DOHH2 (cell line): ENCODE measurements around the gene OLFML2A.

ENCODE experiments used
- H3F3A ChIP-seq: fragments of 200-600 bp; sonication (generic), shearing (Covaris generic); 2 replicates; pipeline ENCODE4 v1.6.0; 2016; ENCODE audit warnings: antibody characterized with exemption, mild to moderate bottlenecking; ENCODE audit not compliant: control insufficient read depth, insufficient read depth
- H3K27ac ChIP-seq: fragments of 200-600 bp; sonication (generic); 2 replicates; pipeline ENCODE4 v1.5.1; 2014; ENCODE audit warnings: low read depth, mild to moderate bottlenecking, low read length, moderate library complexity
- H3K27me3 ChIP-seq: fragments of 200-600 bp; sonication (generic); 2 replicates; pipeline ENCODE4 v1.6.1; 2014; ENCODE audit warnings: mild to moderate bottlenecking, low read length, mixed read lengths; ENCODE audit not compliant: control insufficient read depth
- H3K36me3 ChIP-seq: fragments of 200-600 bp; sonication (generic); 2 replicates; pipeline ENCODE4 v1.6.1; 2014; ENCODE audit warnings: mild to moderate bottlenecking, low read length, moderate library complexity, mixed read lengths; ENCODE audit not compliant: control insufficient read depth
- H3K4me1 ChIP-seq: fragments of 200-600 bp; sonication (generic); 2 replicates; pipeline ENCODE4 v1.6.1; 2014; ENCODE audit warnings: mild to moderate bottlenecking, low read length, mixed read lengths; ENCODE audit not compliant: control insufficient read depth
- H3K4me2 ChIP-seq: fragments of 200-600 bp; sonication (generic); 2 replicates; pipeline ENCODE4 v1.6.0; 2014; ENCODE audit warnings: mild to moderate bottlenecking, low read length, moderate library complexity
- H3K4me3 ChIP-seq: fragments of 200-600 bp; sonication (generic); 2 replicates; pipeline ENCODE4 v1.5.1; 2014; ENCODE audit warnings: mild to moderate bottlenecking, low read length, mixed read lengths
- H3K79me2 ChIP-seq: fragments of 200-600 bp; sonication (generic); 2 replicates; pipeline ENCODE4 v1.6.1; 2014; ENCODE audit warnings: mild to moderate bottlenecking, low read length, mixed read lengths; ENCODE audit not compliant: control insufficient read depth
- H3K9me2 ChIP-seq: fragments of 200-600 bp; sonication (generic); replicated peaks from 2 replicates; pipeline ENCODE4 v1.6.1; 2014; ENCODE audit warnings: mild to moderate bottlenecking, low read length, mixed read lengths; ENCODE audit not compliant: control insufficient read depth
- H3K9me3 ChIP-seq: fragments of 200-600 bp; sonication (generic); 2 replicates; pipeline ENCODE4 v1.6.1; 2014; ENCODE audit warnings: antibody characterized with exemption, low read length, mixed read lengths; ENCODE audit not compliant: control insufficient read depth, insufficient read depth
- H4K20me1 ChIP-seq: fragments of 200-600 bp; sonication (generic); 2 replicates; pipeline ENCODE4 v1.6.0; 2014; ENCODE audit warnings: low read depth, mild to moderate bottlenecking, antibody characterized with exemption, low read length, moderate library complexity; ENCODE audit not compliant: control insufficient read depth, insufficient read depth
- CTCF ChIP-seq: fragments of 200-600 bp; sonication (generic); IDR thresholded peaks from one replicate; pipeline ENCODE4 v1.5.1; 2014; ENCODE audit warnings: antibody characterized with exemption, mild to moderate bottlenecking, low read depth, low read length; ENCODE audit not compliant: poor library complexity, severe bottlenecking
- EZH2phosphoT487 ChIP-seq: fragments of 200-600 bp; sonication (generic); IDR thresholded peaks from 2 replicates; pipeline ENCODE4 v1.6.1; 2017; ENCODE audit warnings: borderline replicate concordance, mild to moderate bottlenecking, antibody characterized with exemption, low read length, moderate library complexity, mixed read lengths

Gene OLFML2A

GRCh38 chr9:124839612-124840299 is 62.8 kb downstream of the OLFML2A start:
- Histone ChIP-seq H3K27me3 (no peaks in the 10 kb centered on the region), H4K20me1 (no peaks in the 10 kb centered on the region), H3F3A (no peaks in the 10 kb centered on the region), H3K36me3 (no peaks in the 10 kb centered on the region), H3K9me3 (no peaks in the 10 kb centered on the region), H3K4me2 (no peak overlapping the region), H3K79me2 (no peaks in the 10 kb centered on the region), H3K4me1 (peaks cover 4% of the 10 kb centered on the region; the same call in 1 of the 2 replicates), H3K9me2 (no peaks in the 10 kb centered on the region), H3K27ac (no peak overlapping the region), H3K4me3 (no peak overlapping the region)
- TF ChIP-seq EZH2phosphoT487, result no peak
- TF ChIP-seq CTCF, result peak; percentile 51

GRCh38 chr9:124840300-124840833 is 63.4 kb downstream of the OLFML2A start:
- no peak for TF ChIP-seq EZH2phosphoT487
- peak; percentile 70 for TF ChIP-seq CTCF
- no peak overlapping the region for H3K4me2 ChIP-seq
- no peaks in the 10 kb centered on the region for H3K9me3 ChIP-seq
- H3K27me3 ChIP-seq, result no peaks in the 10 kb centered on the region
- H4K20me1 ChIP-seq, result no peaks in the 10 kb centered on the region
- H3K4me3 ChIP-seq, result no peak overlapping the region
- no peaks in the 10 kb centered on the region for H3K79me2 ChIP-seq
- H3K4me1 ChIP-seq, result peaks cover under 1% of the 10 kb centered on the region; the same call in 1 of the 2 replicates
- no peaks in the 10 kb centered on the region for H3K36me3 ChIP-seq
- no peak overlapping the region for H3K27ac ChIP-seq
- H3K9me2 ChIP-seq, result no peaks in the 10 kb centered on the region
- no peaks in the 10 kb centered on the region for H3F3A ChIP-seq

GRCh38 chr9:124841075-124841821 is 64.3 kb downstream of the OLFML2A start:
- Histone ChIP-seq H3F3A (no peaks in the 10 kb centered on the region), H3K4me1 (no peaks in the 10 kb centered on the region), H3K36me3 (no peaks in the 10 kb centered on the region), H3K4me3 (no peak overlapping the region), H3K27me3 (no peaks in the 10 kb centered on the region), H3K9me3 (no peaks in the 10 kb centered on the region), H3K4me2 (no peak overlapping the region), H3K79me2 (no peaks in the 10 kb centered on the region), H3K27ac (no peak overlapping the region), H3K9me2 (no peaks in the 10 kb centered on the region), H4K20me1 (no peaks in the 10 kb centered on the region)
- TF ChIP-seq EZH2phosphoT487, result no peak
- TF ChIP-seq CTCF, result no peak
